ENCODE measurements around the gene SNX24.
A peak's percentile ranks its signal among the peaks of the same experiment; 100 is the strongest.
"Not testable (repeated sequence)": the region's sequence is repeated elsewhere in the genome, so short reads cannot be mapped to it uniquely, and the experiment has no call there.

The SNX24 gene

GRCh38 chr5:122902263-122902662 lies 56.9 kb downstream of the SNX24 start:
- Histone ChIP-seq H3K27me3 (ENCODE audit: insufficient read depth, insufficient read length) (no peaks in the 10 kb centered on the region), H3K4me1 (ENCODE audit: insufficient read depth, insufficient read length) (no peaks in the 10 kb centered on the region), H3K36me3 (ENCODE audit: insufficient read depth, insufficient read length, low read length) (no peaks in the 10 kb centered on the region), H3K9me3 (ENCODE audit: insufficient read depth, low read length) (no peaks in the 10 kb centered on the region), H3K4me3 (ENCODE audit: insufficient read length, low read depth) (no peak overlapping the region), H3K9ac (ENCODE audit: insufficient read length, low read depth) (no peak overlapping the region)
- no peak for DNase-seq (ENCODE audit: low read depth, low spot score)
- TF ChIP-seq SUZ12 (IDR thresholded peaks at IDR 0.05; ENCODE audit: extremely low read depth, insufficient read depth, insufficient read length) (no peak), YY1 (IDR thresholded peaks at IDR 0.05; ENCODE audit: insufficient read depth, insufficient read length) (no peak), ZNF274 (IDR thresholded peaks at IDR 0.05; ENCODE audit: low read depth, low read length) (no peak)

GRCh38 chr5:122906768-122907167 lies 61.4 kb downstream of the SNX24 start:
- H3K4me3 ChIP-seq (ENCODE audit: insufficient read length, low read depth) = no peak overlapping the region

GRCh38 chr5:122907276-122907675 lies 61.9 kb downstream of the SNX24 start:
- DNase-seq (ENCODE audit: low read depth, low spot score) = peak; percentile 40
- Histone ChIP-seq H3K9ac (ENCODE audit: insufficient read length, low read depth) (no peak overlapping the region), H3K4me1 (ENCODE audit: insufficient read depth, insufficient read length) (no peaks in the 10 kb centered on the region), H3K9me3 (ENCODE audit: insufficient read depth, low read length) (no peaks in the 10 kb centered on the region), H3K27me3 (ENCODE audit: insufficient read depth, insufficient read length) (no peaks in the 10 kb centered on the region), H3K4me3 (ENCODE audit: insufficient read length, low read depth) (no peak overlapping the region), H3K36me3 (ENCODE audit: insufficient read depth, insufficient read length, low read length) (no peaks in the 10 kb centered on the region)
- no peak for TF ChIP-seq SUZ12 (IDR thresholded peaks at IDR 0.05; ENCODE audit: extremely low read depth, insufficient read depth, insufficient read length)
- no peak for TF ChIP-seq ZNF274 (IDR thresholded peaks at IDR 0.05; ENCODE audit: low read depth, low read length)
- TF ChIP-seq YY1 (IDR thresholded peaks at IDR 0.05; ENCODE audit: insufficient read depth, insufficient read length) = no peak

More at GRCh38 chr5:122906768-122907167, 61.4 kb downstream of the SNX24 start:
- Histone ChIP-seq H3K27me3 (ENCODE audit: insufficient read depth, insufficient read length) (no peaks in the 10 kb centered on the region), H3K9ac (ENCODE audit: insufficient read length, low read depth) (no peak overlapping the region), H3K36me3 (ENCODE audit: insufficient read depth, insufficient read length, low read length) (no peaks in the 10 kb centered on the region), H3K9me3 (ENCODE audit: insufficient read depth, low read length) (no peaks in the 10 kb centered on the region), H3K4me1 (ENCODE audit: insufficient read depth, insufficient read length) (no peaks in the 10 kb centered on the region)
- no peak for TF ChIP-seq SUZ12 (IDR thresholded peaks at IDR 0.05; ENCODE audit: extremely low read depth, insufficient read depth, insufficient read length)
- TF ChIP-seq YY1 (IDR thresholded peaks at IDR 0.05; ENCODE audit: insufficient read depth, insufficient read length) = no peak
- no peak for TF ChIP-seq ZNF274 (IDR thresholded peaks at IDR 0.05; ENCODE audit: low read depth, low read length)
- DNase-seq (ENCODE audit: low read depth, low spot score) = no peak

GRCh38 chr5:122908108-122908507 lies 62.7 kb downstream of the SNX24 start:
- Histone ChIP-seq H3K4me1 (ENCODE audit: insufficient read depth, insufficient read length) (no peaks in the 10 kb centered on the region), H3K4me3 (ENCODE audit: insufficient read length, low read depth) (no peak overlapping the region), H3K36me3 (ENCODE audit: insufficient read depth, insufficient read length, low read length) (no peaks in the 10 kb centered on the region), H3K9ac (ENCODE audit: insufficient read length, low read depth) (no peak overlapping the region), H3K27me3 (ENCODE audit: insufficient read depth, insufficient read length) (no peaks in the 10 kb centered on the region), H3K9me3 (ENCODE audit: insufficient read depth, low read length) (no peaks in the 10 kb centered on the region)
- TF ChIP-seq YY1 (IDR thresholded peaks at IDR 0.05; ENCODE audit: insufficient read depth, insufficient read length) (no peak), SUZ12 (IDR thresholded peaks at IDR 0.05; ENCODE audit: extremely low read depth, insufficient read depth, insufficient read length) (no peak), ZNF274 (IDR thresholded peaks at IDR 0.05; ENCODE audit: low read depth, low read length) (no peak)
- no peak for DNase-seq (ENCODE audit: low read depth, low spot score)

- peaks cover 1% of the 10 kb centered on the region; the same call in 1 of the 2 replicates for H3K9me3 ChIP-seq (ENCODE audit: insufficient read depth, low read length)
- TF ChIP-seq SUZ12 (IDR thresholded peaks at IDR 0.05; ENCODE audit: extremely low read depth, insufficient read depth, insufficient read length) (no peak), YY1 (IDR thresholded peaks at IDR 0.05; ENCODE audit: insufficient read depth, insufficient read length) (no peak), ZNF274 (IDR thresholded peaks at IDR 0.05; ENCODE audit: low read depth, low read length) (no peak)
- H3K4me3 ChIP-seq (ENCODE audit: insufficient read length, low read depth) = no peak overlapping the region
- H3K27me3 ChIP-seq (ENCODE audit: insufficient read depth, insufficient read length) = no peaks in the 10 kb centered on the region
- H3K4me1 ChIP-seq (ENCODE audit: insufficient read depth, insufficient read length) = no peaks in the 10 kb centered on the region
- H3K36me3 ChIP-seq (ENCODE audit: insufficient read depth, insufficient read length, low read length) = no peaks in the 10 kb centered on the region
- DNase-seq (ENCODE audit: low read depth, low spot score) = no peak
- no peak overlapping the region for H3K9ac ChIP-seq (ENCODE audit: insufficient read length, low read depth)
Observed at GRCh38 chr5:122908662-122909061, 63.2 kb downstream of the SNX24 start.

- no peak for TF ChIP-seq YY1 (IDR thresholded peaks at IDR 0.05; ENCODE audit: insufficient read depth, insufficient read length)
- no peak for TF ChIP-seq ZNF274 (IDR thresholded peaks at IDR 0.05; ENCODE audit: low read depth, low read length)
- no peak for TF ChIP-seq SUZ12 (IDR thresholded peaks at IDR 0.05; ENCODE audit: extremely low read depth, insufficient read depth, insufficient read length)
- Histone ChIP-seq H3K4me3 (ENCODE audit: insufficient read length, low read depth) (no peak overlapping the region), H3K4me1 (ENCODE audit: insufficient read depth, insufficient read length) (no peaks in the 10 kb centered on the region), H3K9me3 (ENCODE audit: insufficient read depth, low read length) (peaks cover 5% of the 10 kb centered on the region; the same call in 1 of the 2 replicates), H3K36me3 (ENCODE audit: insufficient read depth, insufficient read length, low read length) (no peaks in the 10 kb centered on the region), H3K27me3 (ENCODE audit: insufficient read depth, insufficient read length) (no peaks in the 10 kb centered on the region), H3K9ac (ENCODE audit: insufficient read length, low read depth) (no peak overlapping the region)
- DNase-seq (ENCODE audit: low read depth, low spot score) = no peak
Observed at GRCh38 chr5:122909470-122910100, 64.2 kb downstream of the SNX24 start.

GRCh38 chr5:122913436-122913835 lies 68.0 kb downstream of the SNX24 start:
- not testable (repeated sequence) for H3K9ac ChIP-seq (ENCODE audit: insufficient read length, low read depth)

More at GRCh38 chr5:122913436-122913835, 68.0 kb downstream of the SNX24 start:
- not testable (repeated sequence) for H3K4me3 ChIP-seq (ENCODE audit: insufficient read length, low read depth); H3K27me3 ChIP-seq (ENCODE audit: insufficient read depth, insufficient read length); H3K4me1 ChIP-seq (ENCODE audit: insufficient read depth, insufficient read length); H3K9me3 ChIP-seq (ENCODE audit: insufficient read depth, low read length); H3K36me3 ChIP-seq (ENCODE audit: insufficient read depth, insufficient read length, low read length); DNase-seq (ENCODE audit: low read depth, low spot score)

Data from NT2/D1 (cell line).